ENCODE data around the gene MAPK14.
"Not testable (repeated sequence)": the region's sequence is repeated elsewhere in the genome, so short reads cannot be mapped to it uniquely, and the experiment has no call there.

The MAPK14 gene

GRCh38 chr6:36069573-36069972, 42.0 kb downstream of the MAPK14 start:
- no peak for DNase-seq (ENCODE audit: low read depth)

- DNase-seq (ENCODE audit: low read depth): no peak
Observed at GRCh38 chr6:36070252-36070651, 42.6 kb downstream of the MAPK14 start.

- no peak for DNase-seq (ENCODE audit: low read depth)
Observed at GRCh38 chr6:36071281-36071680, 43.7 kb downstream of the MAPK14 start.

GRCh38 chr6:36071714-36072113, 44.1 kb downstream of the MAPK14 start:
- no peak for DNase-seq (ENCODE audit: low read depth)

- no peak for DNase-seq (ENCODE audit: low read depth)
Observed at GRCh38 chr6:36072681-36073080, 45.1 kb downstream of the MAPK14 start.

- no peak for DNase-seq (ENCODE audit: low read depth)
Observed at GRCh38 chr6:36073587-36073986, 46.0 kb downstream of the MAPK14 start.

- no peak for DNase-seq (ENCODE audit: low read depth)
Observed at GRCh38 chr6:36075656-36076055, 48.0 kb downstream of the MAPK14 start.

GRCh38 chr6:36076178-36077063, 48.8 kb downstream of the MAPK14 start:
- DNase-seq (ENCODE audit: low read depth): no peak

GRCh38 chr6:36078159-36078558, 50.6 kb downstream of the MAPK14 start:
- DNase-seq (ENCODE audit: low read depth): no peak

- DNase-seq (ENCODE audit: low read depth): no peak
Observed at GRCh38 chr6:36079601-36080000, 52.0 kb downstream of the MAPK14 start.

- no peak for DNase-seq (ENCODE audit: low read depth)
Observed at GRCh38 chr6:36082318-36082717, 54.7 kb downstream of the MAPK14 start.

- DNase-seq (ENCODE audit: low read depth): no peak
Observed at GRCh38 chr6:36083446-36083845, 55.8 kb downstream of the MAPK14 start.

GRCh38 chr6:36088204-36088603, 60.6 kb downstream of the MAPK14 start:
- DNase-seq (ENCODE audit: low read depth): not testable (repeated sequence)

GRCh38 chr6:36089048-36089447, 61.4 kb downstream of the MAPK14 start:
- no peak for DNase-seq (ENCODE audit: low read depth)

GRCh38 chr6:36094238-36094637, 66.6 kb downstream of the MAPK14 start:
- no peak for DNase-seq (ENCODE audit: low read depth)

GRCh38 chr6:36094753-36095496, 67.3 kb downstream of the MAPK14 start:
- DNase-seq (ENCODE audit: low read depth): peak; percentile 65

- no peak for DNase-seq (ENCODE audit: low read depth)
Observed at GRCh38 chr6:36095497-36096391, 68.1 kb downstream of the MAPK14 start.

GRCh38 chr6:36098253-36098919, 70.8 kb downstream of the MAPK14 start:
- no peak for DNase-seq (ENCODE audit: low read depth)

GRCh38 chr6:36098920-36099647, 71.5 kb downstream of the MAPK14 start:
- DNase-seq (ENCODE audit: low read depth): no peak

GRCh38 chr6:36099869-36100483, 72.4 kb downstream of the MAPK14 start:
- DNase-seq (ENCODE audit: low read depth): no peak

GRCh38 chr6:36101691-36102090, 74.1 kb downstream of the MAPK14 start:
- DNase-seq (ENCODE audit: low read depth): no peak
